GM18909 (cell line): ENCODE results near the gene NECTIN1.

Experiments used
- ATAC-seq: cut with Tn5 transposase; IDR thresholded peaks from one replicate; pipeline ENCODE4 v1.9.1; 2021; ENCODE audit warnings: mild to moderate bottlenecking; ENCODE audit not compliant: unreplicated experiment, poor library complexity

The NECTIN1 gene

DNA sequence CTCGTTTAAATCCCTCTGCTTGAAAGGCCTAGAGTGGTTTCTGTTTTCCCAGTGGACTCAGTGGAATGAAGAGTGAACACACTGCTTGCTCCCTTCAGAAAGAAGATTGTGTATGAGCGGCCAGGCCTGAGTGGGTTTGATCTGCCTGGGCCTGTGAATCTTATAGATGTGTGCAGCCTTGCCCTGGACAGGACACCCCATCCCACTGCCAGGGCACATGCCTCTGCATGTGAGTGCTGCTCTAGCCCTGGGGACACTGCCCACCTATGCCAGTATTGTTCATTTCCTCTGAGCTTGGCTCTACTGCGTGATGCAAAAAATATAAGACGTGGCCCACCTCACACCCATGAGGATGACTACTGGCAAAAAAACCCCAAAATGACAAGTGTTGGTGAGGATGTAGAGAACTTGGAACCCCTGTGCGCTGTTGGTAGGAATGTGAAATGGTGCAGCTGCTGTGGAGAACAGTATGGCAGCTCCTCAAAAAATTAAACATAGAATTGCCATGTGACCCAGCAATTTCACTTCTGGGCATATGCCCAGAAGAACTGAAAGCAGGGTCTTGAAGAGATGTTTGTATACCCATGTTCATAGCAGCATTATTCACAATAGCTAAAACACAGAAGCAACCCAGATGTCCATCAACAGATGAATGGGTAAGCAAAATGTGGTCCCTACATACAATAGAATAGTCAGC lies 27.3 kb upstream of the NECTIN1 start:
- no peak for ATAC-seq

DNA sequence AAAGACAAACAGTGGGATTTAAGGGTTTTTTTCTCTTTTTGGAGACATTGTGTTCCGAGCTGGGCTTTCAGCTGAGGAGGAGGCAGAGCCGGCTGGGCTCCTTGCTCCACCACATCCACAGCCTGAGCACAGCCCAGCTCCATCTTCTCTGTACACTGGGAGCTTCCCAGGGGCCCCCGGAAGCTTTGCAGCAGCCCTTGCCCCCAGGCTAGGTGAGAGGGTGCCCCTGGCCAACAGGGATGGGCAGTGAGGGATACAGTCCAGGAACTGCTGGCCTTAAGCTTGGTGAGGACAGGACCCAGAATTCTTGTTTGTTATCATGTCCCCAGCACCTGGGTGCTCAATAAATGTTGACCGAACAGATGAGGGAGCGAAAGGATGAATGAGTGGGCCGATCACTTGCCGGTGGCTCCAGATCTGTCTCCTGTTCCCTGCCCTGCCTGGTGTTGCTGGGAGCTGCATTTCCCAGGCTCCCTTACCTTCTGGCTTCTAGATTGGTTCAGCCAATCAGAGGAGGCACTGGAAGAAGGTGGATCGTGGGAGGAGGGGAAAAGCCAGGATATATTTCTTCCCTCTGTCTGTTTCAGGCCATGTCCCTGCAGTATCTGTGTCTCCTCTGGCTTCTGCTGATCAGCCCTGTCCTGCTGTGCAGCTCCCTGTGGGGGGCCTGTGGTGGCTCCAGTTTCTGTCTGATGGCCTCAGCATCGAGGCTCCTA lies 26.5 kb upstream of the NECTIN1 start:
- ATAC-seq, result no peak

DNA sequence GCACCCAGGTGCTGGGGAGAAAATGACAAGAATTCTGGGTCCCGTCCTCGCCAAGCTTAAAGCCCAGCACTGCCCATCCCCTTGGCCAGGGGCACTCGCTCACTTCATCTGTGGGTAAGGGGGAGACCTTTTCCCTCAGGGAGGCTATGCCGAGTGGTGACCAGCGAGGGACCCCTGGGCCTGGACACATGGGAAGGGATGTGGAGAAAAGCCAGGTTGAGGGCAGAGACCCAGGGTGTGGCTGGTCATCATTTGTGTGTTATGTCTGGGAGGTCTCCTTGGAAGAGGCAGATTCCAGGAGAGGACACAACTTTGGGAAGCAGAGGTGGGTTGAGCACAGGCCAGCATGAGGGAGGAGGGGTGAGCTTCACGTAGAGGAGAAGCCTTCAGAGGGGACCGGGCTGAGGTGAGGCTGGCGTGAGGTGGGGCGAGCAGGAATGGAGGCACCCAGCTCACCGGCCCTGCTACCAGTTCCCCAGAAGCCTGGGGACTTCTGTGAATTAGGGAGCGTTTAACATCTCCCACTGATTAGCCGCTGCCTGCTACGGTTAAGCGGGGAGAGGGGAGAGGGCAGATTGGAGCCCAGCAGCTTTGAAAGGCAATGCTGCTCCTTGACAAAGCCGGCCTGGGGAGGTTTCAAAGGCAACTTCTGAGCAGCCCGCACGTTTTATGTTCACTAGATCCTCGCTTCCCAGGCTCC lies 25.8 kb upstream of the NECTIN1 start:
- ATAC-seq, result no peak

DNA sequence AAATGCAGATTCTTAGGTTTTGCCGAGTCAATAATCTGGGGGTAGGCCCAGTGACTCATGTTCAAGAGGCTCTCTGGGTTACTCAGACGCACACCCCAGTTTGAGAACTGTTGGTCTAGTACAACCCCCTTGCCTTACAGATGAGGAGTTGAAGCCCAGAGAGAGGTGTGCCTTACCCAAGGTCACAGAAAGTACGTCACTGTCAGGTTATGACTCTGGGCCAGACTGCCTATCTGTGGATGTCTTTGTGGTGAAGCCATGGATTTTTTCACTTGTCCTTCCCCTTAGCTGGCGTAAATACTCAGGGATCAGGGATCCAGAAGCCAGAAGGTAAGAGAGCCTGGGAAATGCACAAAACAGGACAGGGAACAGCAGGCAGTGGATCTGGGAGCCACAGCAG lies 25.2 kb upstream of the NECTIN1 start:
- no peak for ATAC-seq

DNA sequence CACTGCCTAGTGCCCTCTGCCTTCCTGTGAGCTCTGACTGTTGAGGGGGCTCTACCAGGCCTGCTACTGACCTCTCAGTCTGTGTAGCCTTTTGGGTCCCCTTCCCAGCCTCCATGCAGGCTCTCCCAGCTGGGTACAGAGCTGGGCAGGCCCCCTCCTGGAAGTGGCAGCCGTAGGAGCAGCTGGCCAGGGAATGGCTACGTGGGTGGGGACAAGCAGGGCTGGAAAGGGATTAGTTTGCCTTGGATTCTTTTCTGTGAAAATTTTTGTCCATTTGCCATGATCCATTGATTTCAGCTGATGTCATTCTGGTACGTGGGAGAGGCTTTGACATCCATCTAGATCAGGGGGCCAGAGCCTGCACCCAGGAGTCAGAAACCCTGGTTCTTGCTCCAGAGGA lies 23.9 kb upstream of the NECTIN1 start:
- no peak for ATAC-seq

DNA sequence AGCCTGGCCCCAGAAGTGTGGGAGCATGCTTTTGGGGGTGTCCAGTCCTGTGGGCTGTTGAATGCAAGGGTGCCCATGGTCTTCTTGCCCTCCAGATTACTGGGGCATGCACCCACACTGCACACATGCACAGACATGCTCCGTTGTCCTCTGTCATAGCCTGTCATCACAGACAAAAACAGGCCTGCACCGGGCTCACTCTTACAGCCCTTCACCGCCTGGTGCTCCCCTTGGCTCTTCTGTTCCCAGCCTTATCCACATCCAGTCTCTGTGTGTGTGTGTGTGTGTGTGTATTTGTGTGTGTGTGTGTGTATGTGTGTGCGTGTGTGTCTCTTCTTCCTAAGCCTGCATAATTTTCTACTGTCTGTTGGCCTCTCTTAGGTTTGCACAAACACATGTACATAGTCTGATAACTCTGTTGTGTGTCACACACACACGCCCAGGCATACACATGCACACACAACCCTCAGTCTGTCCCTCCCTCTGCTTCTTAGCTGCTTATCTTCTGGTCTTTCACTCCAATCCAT lies 23.4 kb upstream of the NECTIN1 start:
- ATAC-seq, result peak; percentile 35

DNA sequence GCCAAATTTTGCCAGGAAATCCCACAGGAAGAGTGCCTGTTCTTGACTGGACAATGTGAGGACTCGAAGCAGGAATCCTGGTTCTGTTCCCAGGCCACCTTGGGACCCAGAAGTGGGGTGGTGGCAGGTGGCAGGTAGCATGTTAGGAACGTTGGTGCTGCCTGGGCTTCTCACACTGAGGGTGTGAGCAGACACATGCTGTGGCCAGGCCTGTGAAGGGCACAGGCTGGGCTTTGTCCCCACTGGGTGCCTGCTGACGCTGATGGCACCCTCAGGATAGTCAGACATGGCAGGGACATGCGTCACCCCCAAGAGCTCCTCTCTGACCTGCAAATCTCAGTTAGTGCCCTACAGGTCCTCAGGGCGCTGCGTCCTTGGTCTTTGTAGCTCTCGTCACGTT lies 21.1 kb upstream of the NECTIN1 start:
- ATAC-seq, result no peak

DNA sequence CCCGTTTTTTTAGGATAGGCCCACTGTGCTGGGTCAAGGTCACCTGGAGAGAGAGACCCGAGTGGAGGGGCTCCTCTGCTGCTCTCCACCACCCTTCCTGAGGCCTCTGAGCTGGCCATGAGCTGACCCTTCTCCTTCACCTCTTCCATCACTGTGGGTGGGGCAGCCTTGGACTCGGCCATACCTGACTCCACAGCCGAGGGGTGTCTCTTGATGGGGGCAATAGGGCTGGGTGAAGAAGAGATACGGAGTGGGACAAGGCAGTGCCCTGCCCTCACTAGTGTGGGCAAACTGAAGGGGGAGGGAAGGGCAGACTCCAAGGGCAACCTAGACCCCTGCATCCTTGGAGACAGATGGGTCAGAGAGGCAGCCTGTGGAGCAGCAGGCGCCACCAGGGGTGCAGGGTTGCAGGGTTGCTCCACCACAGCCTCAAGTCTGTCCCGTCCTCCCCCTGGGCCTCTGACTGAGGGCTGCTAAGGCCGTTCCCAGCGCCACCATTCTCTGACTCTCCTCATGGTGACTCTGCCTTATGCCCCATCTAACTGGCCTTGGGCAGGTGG lies 20.1 kb upstream of the NECTIN1 start:
- ATAC-seq, result no peak

DNA sequence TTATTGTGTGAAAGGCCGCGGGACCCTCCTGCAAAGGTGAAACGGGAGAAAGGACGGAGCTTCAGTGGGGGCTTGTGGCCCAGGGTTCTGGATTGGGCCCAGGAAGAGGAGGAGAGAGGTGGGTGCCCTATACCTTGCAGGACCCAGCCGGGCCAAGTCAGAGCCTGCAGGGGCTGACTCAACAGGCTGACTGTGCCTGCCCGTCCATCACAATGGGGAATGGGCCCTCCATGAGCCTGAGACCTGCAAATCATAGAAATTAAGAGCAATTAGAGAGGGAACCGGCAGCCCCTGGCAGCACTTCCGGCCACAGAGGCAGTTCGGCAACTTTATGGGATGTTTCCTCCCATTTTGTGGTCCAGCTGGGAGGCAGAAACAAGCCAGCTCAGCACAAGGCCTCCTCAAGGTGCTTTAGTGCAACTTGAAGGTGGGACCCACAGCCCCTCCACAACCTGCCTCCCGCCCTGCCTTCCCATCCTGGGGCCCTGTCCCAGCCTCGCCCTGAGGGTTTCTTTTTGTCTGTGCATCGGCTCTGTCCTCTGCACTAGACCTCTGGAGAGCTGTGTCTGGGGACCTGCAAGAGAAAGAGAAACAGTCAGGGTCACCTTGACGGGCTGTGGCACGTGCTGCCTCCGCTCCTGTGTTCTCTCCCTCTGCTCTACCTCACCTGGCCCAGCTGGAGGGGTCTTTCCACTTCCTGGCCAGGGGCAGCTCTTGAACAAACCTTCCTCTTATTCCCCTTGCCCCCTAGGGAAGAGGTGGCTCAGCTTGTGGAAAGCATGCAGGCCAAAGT lies 19.1 kb upstream of the NECTIN1 start:
- no peak for ATAC-seq

DNA sequence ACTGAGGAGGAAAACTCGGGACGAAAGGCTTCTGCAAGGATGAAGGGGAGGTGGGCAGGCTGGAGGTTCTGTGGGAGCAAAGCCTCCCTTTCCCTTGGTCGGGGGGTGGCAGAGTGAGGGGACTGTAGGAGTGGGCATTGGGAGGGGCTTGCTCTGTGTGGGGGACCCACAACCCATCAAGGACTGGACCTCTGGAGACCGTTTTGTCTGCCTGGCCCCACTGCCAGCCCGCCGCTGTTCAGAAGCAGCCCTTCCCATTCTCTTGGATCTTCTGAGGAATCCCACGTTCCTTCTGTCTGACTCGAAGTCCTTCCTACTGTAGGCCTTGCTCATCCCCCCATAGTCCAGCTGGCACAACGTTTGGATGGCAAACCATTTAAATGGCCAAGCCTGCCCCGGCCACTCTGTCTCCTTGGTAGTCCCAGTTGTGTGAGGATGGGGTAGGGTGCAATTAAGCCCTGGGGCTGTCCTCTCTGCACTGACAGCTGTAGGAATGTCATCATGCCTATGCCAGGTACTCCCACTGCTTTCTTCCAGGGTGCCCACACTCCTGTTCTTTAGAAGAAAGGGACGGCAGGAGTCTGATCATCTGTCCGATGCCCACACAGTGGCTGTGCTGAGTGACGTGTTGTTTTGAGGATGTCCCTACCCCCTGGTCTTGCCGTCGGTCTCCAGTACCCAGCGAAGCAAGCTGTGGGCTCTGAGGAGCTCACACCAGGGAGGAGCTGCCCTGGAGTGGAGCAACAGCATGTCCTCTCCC lies 17.0 kb upstream of the NECTIN1 start:
- ATAC-seq, result no peak

DNA sequence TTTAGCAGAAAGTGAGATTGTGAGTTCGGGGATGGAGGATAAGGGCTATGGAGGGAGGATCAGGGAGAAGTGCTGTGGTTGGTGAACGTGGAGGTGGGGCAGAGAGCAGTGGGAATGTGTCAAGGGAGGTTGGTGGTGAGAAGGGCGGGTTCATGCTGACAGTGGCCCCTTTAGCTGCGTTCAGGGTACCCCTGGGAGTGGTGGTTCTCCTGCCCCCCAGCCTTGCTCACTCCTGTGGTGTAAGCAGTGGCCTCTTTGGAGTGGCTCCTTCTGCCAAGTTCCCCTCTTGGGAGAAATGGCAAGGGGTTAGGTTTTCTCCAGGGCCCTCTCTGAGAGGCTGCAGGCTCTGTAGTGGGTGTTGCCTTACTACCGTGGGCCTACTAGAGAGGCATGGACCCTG lies 16.1 kb upstream of the NECTIN1 start:
- ATAC-seq, result no peak

DNA sequence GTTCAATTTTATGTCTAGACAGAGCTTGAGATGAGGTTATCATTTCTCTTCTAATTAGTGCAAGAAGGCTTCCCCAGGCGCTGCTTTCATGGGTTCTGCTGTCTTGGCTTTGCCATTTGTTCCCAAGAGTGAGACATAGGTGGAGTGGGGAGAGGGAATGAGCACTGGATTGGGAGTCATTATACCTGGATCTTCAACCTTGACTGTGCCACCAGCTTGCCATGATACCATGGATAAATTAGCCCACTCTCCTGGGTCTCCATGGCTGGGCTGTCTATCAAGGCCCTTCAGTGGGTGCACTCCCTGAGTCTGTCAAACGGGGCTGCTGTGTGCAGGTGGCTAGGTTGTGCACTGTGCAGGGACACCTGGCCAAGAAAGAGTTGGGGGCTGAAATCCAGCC lies 15.6 kb upstream of the NECTIN1 start:
- ATAC-seq, result no peak

DNA sequence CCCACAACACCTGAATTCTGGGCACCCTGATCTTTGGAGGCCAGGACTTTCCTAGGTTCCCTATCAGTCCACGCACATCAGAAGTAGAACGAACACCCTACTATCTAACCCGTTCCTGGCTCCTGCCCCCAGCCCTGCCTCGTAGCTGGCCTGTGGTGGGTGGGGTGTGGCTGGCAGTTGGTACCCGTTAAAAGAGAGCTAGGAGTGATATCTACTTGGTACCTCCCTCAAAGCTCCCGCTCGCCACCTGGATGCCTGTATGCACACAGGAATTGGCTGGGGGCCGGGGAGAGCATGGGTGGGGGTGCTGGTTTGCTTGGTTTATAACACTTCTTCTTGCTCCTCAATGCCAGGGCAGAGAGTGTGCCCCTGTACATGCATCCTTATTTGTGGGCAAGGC lies 14.0 kb upstream of the NECTIN1 start:
- ATAC-seq, result no peak

DNA sequence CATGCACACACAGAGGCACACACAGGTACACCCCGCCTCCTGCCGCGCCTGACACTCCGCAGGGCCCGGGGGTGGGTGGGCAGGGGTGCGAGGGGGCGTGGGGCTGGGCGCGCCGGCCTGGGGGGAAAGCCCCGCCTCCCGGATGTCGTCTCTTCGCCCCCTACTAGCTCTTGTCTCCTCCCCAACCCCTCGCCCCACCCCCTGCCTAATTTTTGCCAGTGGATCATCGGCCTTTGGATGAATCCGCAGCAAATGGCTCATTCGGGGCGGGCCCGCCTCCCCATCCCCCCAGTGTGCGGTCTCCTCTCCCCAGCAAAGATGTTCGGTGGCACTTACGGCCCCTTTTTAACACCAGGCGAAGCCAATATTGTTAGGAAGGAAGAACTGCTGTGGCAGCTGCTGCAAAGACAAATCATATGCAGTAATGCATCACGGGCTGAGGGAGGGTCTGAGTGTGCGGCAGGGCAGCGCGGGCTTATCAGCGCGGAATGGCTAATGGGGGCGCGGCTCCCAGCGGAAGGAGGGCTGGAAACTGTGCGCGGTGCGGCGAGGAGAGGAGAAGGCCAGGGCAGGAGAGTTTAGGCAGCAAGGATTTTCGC lies 13.4 kb upstream of the NECTIN1 start:
- no peak for ATAC-seq

DNA sequence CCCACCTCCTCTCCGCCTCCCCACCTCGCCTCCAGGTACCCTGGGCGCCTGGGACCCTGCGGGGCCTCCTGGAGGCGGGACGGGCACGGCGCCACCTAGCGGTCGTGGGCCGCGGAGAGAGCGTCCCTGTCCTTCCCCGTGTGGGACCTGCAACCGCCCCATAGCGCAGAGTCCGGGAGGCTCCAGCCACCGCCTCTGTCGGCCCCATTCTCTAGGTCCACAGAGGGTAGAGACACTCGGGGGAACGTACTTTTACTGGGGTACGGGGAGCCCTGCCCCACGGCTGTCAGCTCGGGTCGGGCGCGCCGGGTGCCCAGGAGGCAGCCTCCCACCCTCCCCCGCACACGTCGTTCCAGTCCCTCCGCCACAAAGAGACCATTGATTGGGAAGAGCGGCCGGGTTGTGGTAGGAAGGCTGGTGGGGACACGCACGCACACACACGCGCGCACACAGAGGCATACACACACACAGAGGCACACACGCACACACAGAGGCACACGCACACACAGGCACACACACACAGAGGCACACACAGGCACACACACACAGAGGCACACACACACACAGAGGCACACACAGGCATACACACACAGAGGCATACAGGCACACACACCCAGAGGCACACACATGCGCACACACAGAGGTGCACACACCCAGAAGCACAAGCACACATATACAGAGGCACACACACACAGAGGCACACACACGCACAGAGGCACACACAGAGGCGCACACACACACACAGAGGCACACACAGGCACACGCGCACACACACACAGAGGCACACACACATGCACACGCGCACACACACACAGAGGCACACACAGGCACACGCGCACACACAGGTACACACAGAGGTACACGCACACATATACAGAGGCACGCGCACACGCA lies 12.6 kb upstream of the NECTIN1 start:
- no peak for ATAC-seq

DNA sequence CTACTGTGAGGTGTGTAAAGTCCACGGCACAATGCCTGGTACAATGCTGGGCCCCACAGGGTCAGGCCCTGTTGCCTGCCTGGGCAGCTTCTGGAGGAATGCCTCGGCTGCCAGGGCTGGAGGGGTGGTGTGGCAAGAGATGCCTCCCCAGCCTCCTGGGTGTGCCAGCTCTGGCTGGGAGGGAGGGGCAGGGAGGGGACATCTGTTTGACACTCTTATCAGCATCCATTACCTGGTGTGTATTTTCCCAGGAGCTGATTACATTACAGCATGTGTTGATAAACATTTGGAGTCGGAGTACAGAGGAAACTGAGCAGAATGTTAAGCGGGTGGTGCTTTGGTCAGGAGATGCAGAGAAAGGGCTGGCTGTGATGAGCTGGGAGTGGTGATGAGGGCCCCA lies 11.0 kb upstream of the NECTIN1 start:
- no peak for ATAC-seq

DNA sequence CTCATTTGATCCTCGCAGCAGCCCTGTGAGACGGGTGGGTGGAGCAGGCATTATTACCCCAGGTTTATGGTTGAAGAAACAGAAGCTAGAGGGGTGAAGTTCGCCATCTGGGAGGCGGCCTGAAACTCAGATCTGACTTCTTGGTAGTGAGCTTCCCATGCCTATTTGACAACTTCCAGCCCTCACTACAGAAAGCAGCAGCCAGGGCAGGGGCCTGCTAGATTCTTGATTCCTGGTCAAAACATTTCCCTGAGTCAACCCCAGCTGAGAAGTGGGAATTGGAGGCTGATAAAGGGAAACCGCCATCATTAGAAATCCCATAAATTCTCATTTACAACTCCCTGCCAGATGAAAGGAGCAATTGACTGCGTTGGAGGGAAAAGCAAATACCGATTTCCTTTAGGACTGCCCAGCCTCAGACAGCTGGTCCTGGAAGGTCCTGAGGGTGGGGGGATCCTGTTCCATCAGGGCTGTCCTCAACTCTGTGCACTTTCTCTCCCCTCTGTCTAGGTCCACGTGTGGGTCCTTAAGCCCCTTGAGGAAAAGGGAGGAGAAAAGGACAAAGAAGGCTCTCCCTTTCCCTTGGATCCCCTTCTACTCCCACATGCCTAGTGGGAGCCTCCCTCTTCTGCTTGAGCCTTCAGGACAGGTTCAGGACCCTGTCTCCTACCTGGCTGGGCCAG lies 10.2 kb upstream of the NECTIN1 start:
- ATAC-seq, result no peak

DNA sequence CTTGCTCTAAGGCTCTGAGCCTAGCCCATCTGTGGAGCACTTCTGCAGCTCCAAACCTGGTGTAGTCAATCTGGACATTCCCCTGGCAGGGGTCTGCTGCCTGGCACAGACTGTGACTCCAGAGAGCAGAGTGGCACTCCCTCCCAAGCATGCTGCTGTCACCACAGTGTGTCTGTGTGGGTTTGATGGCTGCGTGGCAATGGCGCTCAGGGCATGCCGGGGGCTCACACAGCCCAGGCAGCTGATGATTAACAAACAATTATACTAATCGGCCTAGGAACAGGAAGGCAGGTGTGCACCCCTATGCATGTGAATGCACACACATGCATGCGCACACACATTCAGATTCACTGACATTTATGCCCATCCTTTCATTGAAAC lies 9.0 kb upstream of the NECTIN1 start:
- ATAC-seq, result no peak
